Sigmoid colon (tissue), 4 donors: ENCODE data around the gene POLE.

Experiments used
- CTCF ChIP-seq, 4 experiments: fragments of 450-650 bp in 3 of 4; fragments of 200-600 bp in 1 of 4; IDR thresholded peaks; one replicate each; pipeline ENCODE4 v1.5.1; 2016 to 2019; ENCODE audit warnings: antibody characterized with exemption in 4 of 4, mild to moderate bottlenecking in 3 of 4, moderate library complexity in 2 of 4
- POLR2AphosphoS5 ChIP-seq, 4 donors: sonication (generic); formaldehyde crosslinking; IDR thresholded peaks; one replicate each; pipeline ENCODE4 v1.6.1; 2017; ENCODE audit warnings: antibody characterized with exemption in 4 of 4

- TF ChIP-seq CTCF (IDR thresholded peaks at IDR 0.05) (no peak), POLR2AphosphoS5 (IDR thresholded peaks at IDR 0.05) (no peak)
Measured at GRCh38 chr12:132658149-132658894, 28.8 kb downstream of the POLE start.
